MV-4-11 (cell line): ENCODE results near the gene CLCN3.
"Not testable (repeated sequence)": the region's sequence is repeated elsewhere in the genome, so short reads cannot be mapped to it uniquely, and the experiment has no call there.

Experiments used
- DNase-seq: peaks from one replicate; lab custom pipeline; 2025; lab: John Stamatoyannopoulos, UW

CLCN3 gene

DNA sequence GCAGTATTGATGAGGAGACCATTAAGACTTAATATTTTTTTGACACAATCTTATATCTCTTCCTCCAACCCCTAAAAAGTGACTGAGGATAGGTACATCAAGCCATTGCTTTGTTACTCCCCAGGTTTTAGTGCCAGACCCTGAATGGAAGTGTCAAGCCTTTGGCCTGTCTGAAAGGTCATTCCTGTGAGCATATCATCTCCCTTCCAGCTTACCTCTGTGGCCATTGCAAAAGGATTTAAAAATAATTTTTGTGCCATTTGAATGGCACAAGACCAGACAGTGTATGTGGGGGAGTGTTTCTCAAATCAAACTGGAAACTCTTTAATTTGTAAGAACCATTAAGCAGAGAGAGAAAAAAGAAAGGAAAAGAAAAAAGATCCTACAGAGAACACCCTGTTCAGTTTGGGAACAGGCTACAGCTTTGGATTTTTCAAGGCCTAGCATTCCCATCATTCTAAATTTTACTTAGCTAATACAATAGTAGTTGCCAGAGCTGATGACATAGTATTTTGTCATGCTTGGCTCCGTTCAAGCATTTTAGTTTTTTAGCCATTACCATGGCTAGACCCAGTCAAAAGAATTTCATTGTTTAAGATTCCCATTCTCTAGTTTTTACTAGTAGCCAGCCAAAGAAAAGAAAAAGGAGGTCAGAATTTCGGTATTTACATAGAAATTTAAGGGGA is 87.7 kb downstream of the CLCN3 start:
- no peak for DNase-seq

DNA sequence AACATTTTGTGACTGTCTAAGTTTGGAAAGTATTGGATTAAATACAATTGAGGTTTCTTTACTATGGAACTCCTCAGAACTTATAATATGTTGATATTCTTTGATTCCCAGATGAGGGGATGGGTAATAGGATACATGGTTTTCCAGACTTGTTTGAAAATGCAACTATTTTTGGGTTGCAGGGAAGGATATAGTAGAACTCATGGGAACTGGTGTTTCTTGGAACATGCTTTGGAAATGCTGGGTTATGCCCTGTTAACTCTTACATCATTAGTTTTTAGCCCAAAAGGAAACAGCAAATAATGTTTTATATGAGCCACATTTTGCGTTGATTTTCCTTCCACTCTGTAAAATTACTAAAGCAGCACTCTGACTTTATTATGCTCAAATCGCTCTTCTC is 95.4 kb downstream of the CLCN3 start:
- no peak for DNase-seq

DNA sequence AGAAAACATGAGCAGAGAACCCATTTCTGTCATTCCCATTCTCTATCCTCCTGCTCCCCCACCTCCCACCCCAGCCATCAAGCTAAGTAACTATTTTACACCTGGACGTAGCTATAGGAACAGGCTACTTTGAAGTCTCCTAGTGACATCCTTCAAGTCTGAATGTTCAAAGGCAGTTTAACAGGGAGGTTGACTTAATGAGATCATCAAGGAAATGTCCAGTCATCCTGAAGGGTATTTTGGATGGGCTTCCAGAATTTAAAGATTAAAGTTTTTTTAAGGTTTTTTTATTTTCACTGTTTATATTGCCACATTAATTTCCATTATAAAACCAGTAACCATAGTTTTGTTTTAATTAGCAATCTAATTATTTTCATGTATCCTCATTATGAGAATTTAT is 96.3 kb downstream of the CLCN3 start:
- DNase-seq: no peak

DNA sequence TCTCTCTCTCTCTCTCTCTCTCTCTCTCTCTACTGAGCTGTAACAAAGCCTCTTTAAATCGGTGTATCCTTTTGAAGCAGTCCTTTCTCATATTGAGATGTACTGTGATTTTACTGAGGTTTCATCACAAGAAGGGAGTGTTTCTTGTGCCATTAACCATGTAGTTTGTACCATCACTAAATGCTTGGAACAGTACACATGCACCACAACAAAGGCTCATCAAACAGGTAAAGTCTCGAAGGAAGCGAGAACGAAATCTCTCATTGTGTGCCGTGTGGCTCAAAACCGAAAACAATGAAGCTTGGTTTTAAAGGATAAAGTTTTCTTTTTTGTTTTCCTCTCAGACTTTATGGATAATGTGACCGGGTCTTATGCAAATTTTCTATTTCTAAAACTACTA is 100.2 kb downstream of the CLCN3 start:
- no peak for DNase-seq

DNA sequence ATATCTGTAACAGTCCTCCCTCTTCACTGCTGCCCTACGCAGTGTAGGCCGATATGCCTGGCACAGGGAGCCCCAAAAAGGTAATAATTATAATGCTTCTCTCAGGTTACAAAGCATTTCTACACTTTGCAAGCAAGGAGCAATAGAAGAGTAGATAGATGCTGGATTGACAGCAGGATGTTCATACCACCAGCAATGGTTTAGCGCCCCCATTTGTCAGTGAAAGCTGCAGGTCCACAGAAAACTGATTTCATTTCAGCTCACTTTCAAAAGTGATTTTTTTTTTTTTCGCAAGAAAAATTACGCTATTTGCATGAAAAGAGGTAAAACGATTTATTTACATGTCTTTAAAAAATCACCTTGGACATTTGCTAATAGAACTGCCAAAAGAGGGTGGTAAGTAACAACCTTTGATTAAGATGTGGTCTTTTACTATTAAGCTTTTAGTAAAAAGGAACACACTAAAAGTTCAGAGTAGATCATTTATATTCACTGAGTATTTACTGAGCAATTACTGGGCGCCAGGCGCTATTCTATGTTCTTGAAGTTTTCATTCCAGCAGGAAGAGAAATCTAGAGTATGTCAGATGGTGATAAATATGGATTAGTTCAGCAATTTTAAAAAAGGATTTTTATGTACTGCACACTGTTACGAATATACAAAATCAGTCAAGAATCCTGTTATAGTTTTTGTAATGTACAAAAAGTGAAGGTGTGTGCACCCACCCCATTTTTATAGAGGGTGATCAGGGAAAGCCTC is 103.0 kb downstream of the CLCN3 start:
- DNase-seq: no peak

DNA sequence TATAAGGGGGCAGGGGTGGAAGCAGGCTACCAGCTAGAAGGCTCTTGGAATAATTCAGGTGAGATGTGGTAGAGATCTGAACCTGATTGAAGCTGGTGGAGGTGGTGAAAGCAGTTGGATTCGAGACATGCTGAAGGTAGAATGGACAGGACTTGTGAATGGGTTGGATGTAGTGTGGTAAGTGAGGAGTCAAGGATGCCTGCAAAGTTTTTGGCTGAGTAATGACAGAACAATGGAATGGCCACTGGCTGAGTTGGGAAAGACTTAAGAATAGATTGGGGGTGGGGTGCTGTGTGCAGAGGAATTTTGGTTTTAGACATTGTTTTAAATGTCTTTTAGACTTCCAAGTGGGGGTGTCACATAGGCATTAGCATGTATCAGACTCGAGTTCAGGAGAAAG is 103.9 kb downstream of the CLCN3 start:
- DNase-seq: no peak

DNA sequence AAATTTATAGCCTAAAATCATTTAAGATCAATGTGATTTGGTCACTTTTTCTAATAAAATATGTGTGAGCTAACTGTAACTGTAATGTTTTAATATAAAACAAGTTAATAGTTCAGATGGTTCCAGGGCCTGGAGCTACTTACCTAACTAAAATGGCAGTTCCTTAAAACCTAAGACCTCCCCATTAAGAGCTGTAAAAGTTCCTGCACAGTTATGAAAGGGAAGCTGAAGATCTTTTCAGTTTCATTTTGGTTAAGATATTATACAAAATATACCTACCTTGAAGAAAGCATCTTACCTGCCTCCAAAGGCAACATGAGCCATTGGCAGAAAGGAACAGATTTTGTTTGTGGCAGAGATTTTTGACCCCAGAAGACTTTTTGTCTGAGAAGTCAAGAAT is 107.2 kb downstream of the CLCN3 start:
- DNase-seq: no peak

DNA sequence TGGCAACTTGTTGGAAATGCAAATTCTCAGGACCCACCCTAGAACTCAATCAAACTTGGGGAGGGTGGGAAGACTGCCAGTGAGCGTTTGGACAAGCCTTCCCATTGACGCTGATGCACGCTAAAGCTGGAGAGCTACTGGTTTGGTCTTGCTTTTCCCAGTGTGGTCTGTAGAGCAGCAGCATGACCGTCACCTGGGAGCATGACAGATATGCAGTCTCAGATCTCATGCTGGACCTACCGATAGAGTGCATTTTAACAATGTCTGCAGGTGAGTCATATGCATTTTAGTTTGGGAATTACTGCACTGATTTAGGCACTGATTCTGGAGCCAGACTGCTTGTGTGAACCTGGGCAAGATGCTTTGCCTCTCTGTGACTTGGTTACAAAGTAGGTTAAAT is 110.2 kb downstream of the CLCN3 start:
- DNase-seq: no peak

DNA sequence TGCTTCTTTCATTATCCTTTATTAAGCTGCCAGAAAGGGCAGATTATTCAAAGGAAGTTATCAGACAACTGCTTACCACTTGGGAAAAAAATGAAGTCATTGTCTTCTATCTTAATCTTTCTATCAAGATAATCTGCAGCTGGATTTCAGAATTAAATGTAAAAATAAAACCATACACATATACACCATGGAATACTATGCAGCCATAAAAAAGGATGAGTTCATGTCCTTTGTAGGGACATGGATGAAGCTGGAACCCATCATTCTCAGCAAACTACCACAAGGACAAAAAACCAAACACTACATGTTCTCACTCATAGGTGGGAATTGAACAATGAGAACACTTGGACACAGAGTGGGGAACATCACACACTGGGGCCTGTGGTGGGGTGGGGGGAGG is 118.2 kb downstream of the CLCN3 start:
- not testable (repeated sequence) for DNase-seq

DNA sequence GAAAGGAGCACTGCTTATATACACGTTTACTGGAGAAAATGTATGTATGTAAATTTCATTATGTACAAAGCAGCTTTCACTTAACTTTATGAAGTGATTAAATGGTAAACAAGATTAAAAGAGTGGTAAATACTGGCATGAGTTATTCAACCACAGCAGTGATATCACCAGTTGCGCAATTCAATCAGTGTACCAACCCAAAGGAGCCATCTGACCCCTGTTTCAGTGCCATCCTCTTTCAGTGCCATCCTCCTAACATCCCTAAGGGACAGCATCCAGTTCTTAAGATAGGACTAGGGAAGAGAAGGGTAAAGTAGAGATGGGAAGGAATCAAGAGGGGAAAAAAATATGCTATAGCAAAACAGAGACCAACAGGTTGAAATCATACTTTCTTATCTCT is 121.2 kb downstream of the CLCN3 start:
- peak; percentile 31 for DNase-seq

DNA sequence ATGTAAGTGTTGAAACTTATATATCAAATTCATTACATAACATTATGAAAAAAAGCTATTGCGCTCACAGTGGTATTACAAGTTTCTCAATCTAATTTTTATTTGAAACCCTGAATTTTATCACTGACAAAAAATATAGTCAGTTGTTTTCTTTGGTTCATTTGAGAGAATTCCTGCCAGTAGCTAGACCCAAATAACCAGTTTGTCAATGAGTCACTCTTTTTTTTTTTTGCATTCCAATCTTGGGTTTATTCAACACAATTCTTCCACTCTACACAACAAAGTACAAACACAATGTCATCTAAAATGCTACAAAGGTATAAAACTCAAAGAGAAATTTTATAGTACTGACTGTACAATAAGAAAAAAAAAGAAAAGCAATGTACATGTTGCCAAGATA is 124.2 kb downstream of the CLCN3 start:
- no peak for DNase-seq

DNA sequence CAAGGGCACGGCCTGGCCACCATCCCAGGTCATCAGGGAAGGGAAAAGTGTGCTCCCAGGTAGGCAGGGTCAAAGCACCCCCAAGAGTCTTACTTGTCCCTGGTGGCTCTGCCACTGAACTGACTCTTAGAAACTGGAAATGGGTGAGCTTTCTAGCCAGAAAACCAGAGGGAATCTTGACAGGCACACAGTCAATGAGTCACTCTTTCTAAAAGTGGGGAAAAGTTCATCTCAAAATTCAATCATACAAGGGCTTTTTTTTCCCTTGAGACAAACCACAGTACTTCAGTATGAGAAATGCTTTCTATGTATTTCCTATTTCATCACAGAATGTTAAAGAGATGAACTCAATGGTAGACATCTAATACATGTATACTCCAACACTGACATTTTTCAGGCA is 124.9 kb downstream of the CLCN3 start:
- peak; percentile 21 for DNase-seq

DNA sequence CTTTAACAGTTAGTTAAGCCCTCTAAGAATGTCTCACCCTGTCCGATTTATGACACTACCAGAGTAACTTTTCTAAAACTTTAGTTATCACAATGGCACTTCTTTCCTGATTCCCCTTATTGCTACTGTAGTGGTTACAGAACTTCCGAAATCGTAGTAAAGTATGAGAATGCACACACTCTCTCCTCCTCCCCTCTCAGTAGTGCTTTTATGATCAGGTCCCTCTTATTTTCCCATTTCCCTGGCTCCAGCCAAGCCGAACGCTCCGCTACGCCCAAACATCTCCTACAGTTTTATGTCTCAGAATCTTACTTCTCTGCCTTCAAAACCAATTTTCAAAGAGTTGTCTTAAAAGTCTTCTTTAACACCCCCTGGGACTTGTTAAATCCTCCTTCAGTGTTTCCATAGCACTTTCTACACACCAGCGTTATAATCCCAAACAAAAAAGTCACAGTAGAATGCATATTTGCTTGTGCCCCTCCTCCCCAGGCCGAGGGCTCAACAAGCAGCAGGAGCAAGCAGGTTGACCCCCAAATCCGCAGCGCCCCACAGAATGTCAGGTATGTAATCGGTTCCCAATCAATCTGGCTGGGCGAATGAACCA is 136.7 kb downstream of the CLCN3 start:
- DNase-seq: peak; percentile 10

DNA sequence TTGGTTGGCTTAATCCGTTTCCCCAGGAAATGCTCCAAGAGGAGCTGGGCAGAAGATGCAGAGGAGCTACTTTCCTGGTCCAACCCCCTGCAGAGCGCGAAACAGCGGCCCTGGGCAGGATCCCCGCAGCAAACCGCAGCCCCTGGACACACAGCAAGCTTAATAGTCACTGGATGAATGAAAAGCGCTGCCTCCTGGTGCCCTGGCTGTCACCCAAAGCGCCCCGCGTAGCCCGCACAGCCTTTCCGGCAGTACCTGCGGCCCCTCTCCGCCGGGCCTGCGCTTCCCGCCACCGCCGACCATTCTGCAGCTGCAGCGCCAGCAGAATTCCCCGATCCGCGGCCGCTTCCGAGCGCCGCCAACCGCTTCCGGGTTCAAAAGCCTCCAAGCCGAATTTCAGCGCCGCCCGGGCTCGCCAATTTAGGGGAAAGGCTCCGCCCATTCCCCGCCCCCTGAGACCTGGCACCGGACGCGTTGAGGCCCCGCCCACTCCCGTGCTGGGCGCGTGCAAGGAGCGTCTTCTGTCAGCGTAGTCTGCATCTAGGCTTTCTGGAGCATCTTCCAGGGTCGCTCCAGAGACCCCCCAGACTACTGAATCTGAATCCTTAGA is 137.3 kb downstream of the CLCN3 start, which contains the start of gene HPF1:
Gene HPF1, minus strand, starts transcription at position 370 of the 610 bp plus-strand sequence. Its CDS starts 67 bp downstream, at position 303.
- DNase-seq: peak; percentile 88

DNA sequence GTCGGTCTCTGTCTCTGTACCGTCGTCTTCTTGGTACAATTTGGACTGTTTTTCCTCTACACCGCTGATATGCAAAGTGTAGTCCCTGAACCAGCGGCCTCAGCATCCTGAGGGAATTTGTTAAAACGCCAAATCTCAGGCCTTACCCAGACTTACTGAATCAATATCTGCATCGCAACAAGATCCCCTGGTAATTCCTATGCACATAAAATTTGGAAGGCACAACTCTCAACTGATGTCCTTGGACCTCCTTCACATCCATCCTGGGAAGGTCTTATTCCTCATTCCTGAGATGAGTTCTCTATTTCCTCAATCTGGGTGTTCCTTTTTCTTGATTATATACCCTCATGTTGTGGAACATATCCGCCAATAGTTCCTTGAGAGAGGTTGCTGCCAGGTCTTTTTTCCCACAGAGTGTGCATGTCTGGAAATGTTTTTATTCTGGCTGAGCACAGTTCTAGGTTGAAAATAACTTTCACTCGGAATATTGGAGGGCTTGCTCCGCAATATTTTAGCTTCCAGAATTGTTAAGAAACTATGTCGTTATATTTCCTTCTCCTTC is 138.1 kb downstream of the CLCN3 start:
- DNase-seq: no peak

DNA sequence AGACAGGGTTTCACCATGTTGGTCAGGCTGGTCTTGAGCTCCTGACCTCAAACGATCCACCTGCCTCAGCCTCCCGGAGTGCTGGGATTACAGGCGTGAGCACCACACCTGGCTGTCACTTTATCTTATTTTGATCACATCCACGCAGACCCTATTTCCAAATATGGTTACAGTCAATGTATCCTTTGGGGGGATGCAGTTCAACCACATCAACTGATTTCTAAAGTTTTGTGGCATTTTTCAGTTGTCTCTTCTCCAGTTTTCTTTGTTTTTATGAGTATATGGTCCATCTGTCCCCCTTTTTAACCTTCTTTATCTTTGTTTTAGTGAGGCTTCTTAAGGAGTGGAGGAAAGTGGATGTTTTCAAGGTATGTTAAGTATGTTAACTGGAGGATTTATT is 141.5 kb downstream of the CLCN3 start:
- no peak for DNase-seq

DNA sequence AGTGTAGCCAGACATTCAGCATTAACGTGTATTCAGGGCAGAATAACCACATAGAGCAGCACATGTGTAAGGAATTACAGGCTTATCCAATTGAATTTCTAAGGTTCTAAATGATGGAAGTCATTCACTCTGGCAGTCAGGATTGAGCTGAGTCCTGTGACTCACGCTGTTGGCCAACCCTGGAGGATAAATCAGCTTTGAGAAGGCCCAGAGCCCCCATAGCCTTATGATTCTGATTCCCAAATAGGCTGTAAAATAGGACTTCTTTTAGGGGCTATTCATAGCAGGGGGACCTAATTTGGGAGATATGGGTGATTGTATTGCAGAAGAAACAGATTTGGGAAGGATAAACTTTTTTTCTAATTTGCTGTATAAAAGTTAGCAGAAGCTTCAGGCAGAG is 145.5 kb downstream of the CLCN3 start:
- DNase-seq: no peak

DNA sequence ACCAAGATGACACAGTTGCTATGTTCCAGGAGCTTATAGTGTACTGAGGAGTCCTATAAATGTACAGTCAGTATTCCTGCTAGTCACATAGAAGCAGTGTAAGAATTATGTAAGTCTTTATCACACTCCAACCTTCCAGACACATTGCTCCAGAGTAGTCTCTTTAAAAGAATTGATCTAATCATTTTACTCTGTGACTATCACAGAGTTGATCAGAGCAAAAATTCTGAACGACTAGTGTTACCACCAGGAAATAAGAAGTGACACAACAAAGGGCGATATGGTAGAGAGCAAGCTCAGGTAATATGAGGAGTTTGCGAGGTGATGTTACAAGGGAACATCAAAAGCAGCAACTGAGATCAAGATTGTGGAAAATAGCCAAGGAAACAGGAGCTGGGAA is 146.4 kb downstream of the CLCN3 start:
- DNase-seq: no peak

DNA sequence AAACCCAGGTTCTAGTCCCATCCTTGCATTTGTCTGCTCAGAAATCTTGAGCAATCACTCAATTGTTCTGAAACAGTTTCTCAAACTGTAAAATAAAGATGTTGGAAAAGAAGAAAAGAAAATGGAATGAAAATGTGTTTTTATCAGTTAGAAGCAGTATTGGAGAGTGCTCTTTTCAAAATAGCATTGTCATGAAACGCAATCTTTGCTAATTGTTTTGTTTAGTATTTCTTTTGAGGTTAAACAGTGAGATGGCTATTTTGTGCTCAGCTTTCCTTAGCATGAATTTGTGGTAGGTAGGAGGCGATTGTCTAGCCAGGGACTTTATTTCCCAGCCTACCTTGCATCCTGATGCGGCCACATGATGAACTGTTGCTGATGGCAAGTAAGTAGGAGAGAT is 148.0 kb downstream of the CLCN3 start:
- no peak for DNase-seq

DNA sequence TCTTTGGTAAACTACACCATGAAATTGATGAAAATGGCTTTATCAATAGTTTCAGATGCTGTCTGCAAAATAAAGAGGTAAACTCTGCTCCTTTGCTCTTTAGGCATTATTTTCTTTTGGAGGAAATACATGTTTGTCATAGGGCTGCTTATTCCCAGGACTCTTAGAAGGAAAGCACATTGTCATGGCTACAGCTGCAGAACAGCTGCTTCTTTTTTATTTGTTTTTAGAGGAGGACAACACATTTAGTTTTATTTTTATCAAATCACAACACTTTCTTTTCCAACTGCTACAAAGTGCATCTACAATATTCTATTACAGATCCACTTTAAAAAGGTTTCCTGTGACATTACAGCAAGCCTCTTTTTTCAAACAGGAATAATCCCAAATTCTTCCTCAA is 150.0 kb downstream of the CLCN3 start:
- no peak for DNase-seq

DNA sequence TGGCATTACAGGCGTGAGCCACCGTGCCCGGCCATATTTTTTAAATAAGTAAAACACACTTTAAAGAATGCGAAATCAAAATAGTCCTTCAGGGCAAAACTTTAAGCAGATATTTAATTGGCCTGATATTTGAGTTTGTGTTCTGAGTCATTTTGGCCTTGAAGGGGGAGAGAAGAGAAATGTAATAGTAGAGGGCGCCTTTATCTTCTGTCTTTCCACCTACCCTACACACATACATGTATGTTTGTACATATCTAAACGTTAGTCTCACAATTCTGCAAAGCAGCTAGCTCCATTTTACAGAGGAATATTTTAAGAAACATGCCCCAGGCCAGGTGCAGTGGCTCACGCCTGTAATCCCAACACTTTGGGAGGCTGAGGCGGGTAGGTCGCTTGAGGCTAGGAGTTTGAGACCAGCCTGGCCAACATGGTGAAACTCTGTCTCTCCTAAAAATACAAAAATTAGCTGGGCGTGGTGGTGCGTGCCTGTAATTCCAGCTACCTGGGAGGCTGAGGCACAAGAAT is 151.2 kb downstream of the CLCN3 start:
- not testable (repeated sequence) for DNase-seq
